Colonic mucosa (tissue), 4 donors: ENCODE results near the gene WDPCP. TPM values are rescaled to one million over a fixed set of nuclear protein-coding genes. Genes with fewer than 3 reads are reported as not detected.

Source experiments
- DNase-seq: peaks from one replicate; pipeline ENCODE4 v3.0.0-alpha.2; 2020
- H3K27ac ChIP-seq: fragments of 200-600 bp; one replicate; pipeline ENCODE4 v1.8.0; 2021
- H3K27me3 ChIP-seq: fragments of 200-600 bp; one replicate; pipeline ENCODE4 v1.8.0; 2021
- H3K36me3 ChIP-seq: fragments of 200-600 bp; one replicate; pipeline ENCODE4 v1.8.0; 2021
- H3K4me1 ChIP-seq: fragments of 200-600 bp; one replicate; pipeline ENCODE4 v1.8.0; 2021; ENCODE audit warnings: mild to moderate bottlenecking
- H3K4me3 ChIP-seq: fragments of 200-600 bp; one replicate; pipeline ENCODE4 v1.8.0; 2021
- H3K9ac ChIP-seq, 2 donors: one replicate each; pipeline ENCODE4 v1.7.0; 2013; ENCODE audit warnings: control low read depth in 2 of 2, low read depth in 2 of 2, low read length in 2 of 2
- H3K9me3 ChIP-seq: fragments of 200-600 bp; one replicate; pipeline ENCODE4 v1.8.0; 2021
- CTCF ChIP-seq: fragments of 200-600 bp; IDR thresholded peaks from one replicate; pipeline ENCODE4 v1.8.0; 2022; ENCODE audit warnings: antibody characterized with exemption, mild to moderate bottlenecking
- intact Hi-C: fragments of 100-400 bp; cut with DNase I; formaldehyde crosslinking; loops from one replicate; pipeline ENCODE4 v1.14.1; 2022
- total RNA-seq, 2 donors: library from RNA; stranded (reverse); fragmentation: NEBNext Ultra II Directional in 1 of 2; extraction: Animal tissue kit (Norgen Biotek cat#: 25700) in 1 of 2; gene quantifications; one replicate each; pipeline ENCODE4 v1.2.1, GENCODE V29; 2021
- donor health status: healthy.
- donor health status: DM: no; HTN: no; CAD: no.
- donor health status: DM: no; HTN: no; CAD: no.

The WDPCP gene
- total RNA-seq, 2 donors from 2014 or later = 3.4 to 4.5 TPM

GRCh38 chr2:63589148-63589958 lies 1.1 kb upstream of the WDPCP start:
- intact Hi-C loops = no loop called here
- no peak for DNase-seq

GRCh38 chr2:63587814-63588384 lies 378 bp downstream of the WDPCP start:
- Histone ChIP-seq H3K4me3 (peak overlapping the region; percentile 88), H3K27me3 (no peaks in the 10 kb centered on the region), H3K4me1 (no peaks in the 10 kb centered on the region), H3K36me3 (no peaks in the 10 kb centered on the region), H3K9me3 (no peaks in the 10 kb centered on the region), H3K27ac (peak overlapping the region; percentile 79), H3K9ac (peak overlapping the region; percentile 75 to 91)
- intact Hi-C loops = no loop called here
- no peak for DNase-seq
- no peak for TF ChIP-seq CTCF

More at GRCh38 chr2:63589148-63589958, 1.1 kb upstream of the WDPCP start:
- Histone ChIP-seq H3K27ac (peak overlapping the region; percentile 79), H3K9me3 (no peaks in the 10 kb centered on the region), H3K4me1 (no peaks in the 10 kb centered on the region), H3K9ac (peak overlapping the region; percentile 73 to 91), H3K4me3 (peak overlapping the region; percentile 88), H3K27me3 (no peaks in the 10 kb centered on the region), H3K36me3 (no peaks in the 10 kb centered on the region)
- TF ChIP-seq CTCF = no peak

- Histone ChIP-seq H3K27me3 (no peaks in the 10 kb centered on the region), H3K4me1 (no peaks in the 10 kb centered on the region), H3K36me3 (no peaks in the 10 kb centered on the region), H3K27ac (no peak overlapping the region), H3K4me3 (no peak overlapping the region), H3K9me3 (no peaks in the 10 kb centered on the region), H3K9ac (no peak overlapping the region)
- DNase-seq = no peak
- intact Hi-C loops = no loop called here
- TF ChIP-seq CTCF = no peak
Measured at GRCh38 chr2:63582873-63583272, 5.4 kb downstream of the WDPCP start.

GRCh38 chr2:63581298-63581961 lies 6.8 kb downstream of the WDPCP start:
- DNase-seq = no peak
- no peak for TF ChIP-seq CTCF
- H3K36me3 ChIP-seq = no peaks in the 10 kb centered on the region
- H3K4me1 ChIP-seq = no peaks in the 10 kb centered on the region
- H3K27ac ChIP-seq = no peak overlapping the region
- H3K9me3 ChIP-seq = no peaks in the 10 kb centered on the region
- intact Hi-C loops = no loop called here
- H3K9ac ChIP-seq = no peak overlapping the region
- no peak overlapping the region for H3K4me3 ChIP-seq
- H3K27me3 ChIP-seq = no peaks in the 10 kb centered on the region

GRCh38 chr2:63580651-63581297 lies 7.5 kb downstream of the WDPCP start:
- H3K4me1 ChIP-seq = no peaks in the 10 kb centered on the region
- no peak for DNase-seq
- TF ChIP-seq CTCF = no peak
- no peak overlapping the region for H3K9ac ChIP-seq
- no peak overlapping the region for H3K4me3 ChIP-seq
- H3K27me3 ChIP-seq = no peaks in the 10 kb centered on the region
- H3K9me3 ChIP-seq = no peaks in the 10 kb centered on the region
- no peaks in the 10 kb centered on the region for H3K36me3 ChIP-seq
- no peak overlapping the region for H3K27ac ChIP-seq
- intact Hi-C loops = no loop called here
